GM12874 (cell line): ENCODE results near the gene CR1.

ENCODE experiments used
- CTCF ChIP-seq: IDR thresholded peaks from 2 replicates; pipeline ENCODE4 v1.5.1; 2011; ENCODE audit warnings: low read depth, mild to moderate bottlenecking, control low read depth, low read length, moderate library complexity; ENCODE audit not compliant: insufficient read depth

CR1 gene

GRCh38 chr1:207644852-207645634 lies 149.1 kb downstream of the CR1 start, which contains the start of gene CR1L:
TSS of gene CR1L (plus strand) at chr1:207645133. CDS start at chr1:207645234, 101 bp downstream.
- no peak for TF ChIP-seq CTCF

GRCh38 chr1:207645635-207646081 lies 149.7 kb downstream of the CR1 start:
- no peak for TF ChIP-seq CTCF

GRCh38 chr1:207646171-207646570 lies 150.2 kb downstream of the CR1 start:
- TF ChIP-seq CTCF = no peak

- TF ChIP-seq CTCF = no peak
Observed at GRCh38 chr1:207646944-207647579, 151.1 kb downstream of the CR1 start.

- TF ChIP-seq CTCF = no peak
Observed at GRCh38 chr1:207647671-207648333, 151.8 kb downstream of the CR1 start.

GRCh38 chr1:207648334-207649209 lies 152.6 kb downstream of the CR1 start:
- no peak for TF ChIP-seq CTCF

- no peak for TF ChIP-seq CTCF
Observed at GRCh38 chr1:207649210-207649753, 153.3 kb downstream of the CR1 start.
